AML-193 (cell line): Measurements from ENCODE around the gene MID1.

Experiments used
- DNase-seq, 2 experiments: peaks; one replicate each; lab custom pipeline; 2025; lab: John Stamatoyannopoulos, UW

Gene MID1

DNA sequence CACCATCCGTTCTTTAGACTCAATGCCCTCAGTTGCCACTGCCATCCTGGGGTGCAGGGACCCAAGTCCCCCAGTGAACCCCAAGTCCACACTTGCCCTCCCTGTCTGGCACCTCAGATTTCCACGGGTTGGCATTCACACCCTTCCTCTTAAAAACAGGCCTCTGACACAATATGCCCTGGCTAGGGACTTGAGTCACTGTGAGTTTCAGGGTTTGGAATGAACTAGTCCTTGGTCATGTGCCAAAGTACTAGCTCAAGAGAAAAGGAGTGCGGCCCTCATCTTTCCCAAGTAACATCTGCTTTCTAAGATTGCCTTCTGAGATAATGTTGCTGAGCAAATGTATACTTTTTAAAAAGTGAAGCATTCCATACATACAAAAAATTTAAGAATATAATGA lies 134.0 kb downstream of the MID1 start:
- DNase-seq: no peak

DNA sequence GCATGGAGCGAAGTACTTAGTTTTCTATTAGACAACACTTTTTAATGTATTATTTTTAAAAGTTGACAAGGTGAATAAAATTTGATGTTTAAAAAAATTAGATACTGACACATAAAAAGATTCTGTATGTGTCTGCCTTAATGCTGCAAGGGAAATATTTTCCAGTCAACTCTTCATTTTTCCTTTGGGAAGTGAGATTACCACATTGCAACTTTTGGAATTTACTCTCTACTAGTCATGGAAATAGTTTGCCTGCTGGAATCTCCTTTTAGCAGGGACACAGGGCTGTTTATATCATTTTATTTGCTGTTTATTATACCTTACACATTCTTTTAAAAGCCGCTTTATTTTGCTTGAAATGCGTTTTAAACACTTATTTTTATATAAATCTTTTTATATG lies 135.1 kb downstream of the MID1 start:
- no peak for DNase-seq

DNA sequence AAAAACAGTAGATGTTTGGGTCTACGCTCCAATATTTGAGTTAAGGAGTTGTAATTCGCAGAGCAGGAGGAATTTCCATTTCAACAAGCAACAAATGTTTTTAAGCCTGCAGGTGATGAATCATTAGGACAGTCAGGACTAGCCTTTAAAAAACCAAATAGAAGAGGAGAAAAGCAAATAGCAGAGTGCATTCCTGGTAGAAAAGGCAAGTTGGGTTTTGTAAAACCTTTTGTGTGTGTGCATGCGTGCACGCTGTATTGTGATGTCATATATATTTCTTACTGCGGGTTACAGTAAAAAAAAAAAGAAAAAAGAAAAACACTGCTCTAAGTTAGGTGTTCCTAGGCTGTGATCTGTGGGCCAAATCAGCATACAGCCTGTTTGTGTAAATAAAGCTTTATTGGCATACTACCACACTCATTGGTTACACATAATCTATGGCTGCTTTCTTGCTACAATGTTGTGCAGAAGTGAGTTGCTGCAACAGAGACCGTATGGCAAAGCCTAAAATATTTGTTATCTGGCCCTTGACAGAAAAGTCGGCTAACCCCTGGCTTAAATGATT lies 135.6 kb downstream of the MID1 start:
- DNase-seq: no peak

DNA sequence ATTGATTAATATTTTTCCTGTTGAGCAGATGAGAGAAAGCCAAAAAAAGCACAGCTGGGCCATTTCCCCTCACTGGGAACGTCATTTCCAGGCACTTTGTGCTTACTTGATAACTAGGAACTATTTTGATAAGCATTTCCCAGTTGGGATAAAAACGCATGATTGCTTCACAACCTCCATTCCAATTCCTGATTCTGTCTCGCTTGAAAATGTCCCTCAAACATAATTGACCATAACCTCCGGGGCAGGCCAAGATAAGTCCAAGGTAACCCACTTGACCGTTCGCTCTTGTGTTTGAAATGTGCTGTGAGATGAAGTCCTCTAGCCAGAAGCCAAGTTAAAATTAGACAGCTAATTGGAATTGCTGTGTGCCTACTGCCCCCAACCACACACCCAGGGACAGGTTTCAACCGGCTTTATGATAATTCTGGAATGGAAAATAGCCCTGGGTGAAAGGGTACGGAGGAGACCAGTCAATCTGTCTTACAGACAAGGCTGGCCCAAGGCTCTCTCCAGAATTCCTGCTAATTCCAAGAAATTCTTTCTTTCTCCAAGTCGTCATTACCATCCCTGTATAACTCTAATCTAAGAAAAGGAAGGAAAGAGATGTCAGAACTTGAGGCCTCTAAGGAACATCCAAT lies 137.1 kb downstream of the MID1 start:
- no peak for DNase-seq

DNA sequence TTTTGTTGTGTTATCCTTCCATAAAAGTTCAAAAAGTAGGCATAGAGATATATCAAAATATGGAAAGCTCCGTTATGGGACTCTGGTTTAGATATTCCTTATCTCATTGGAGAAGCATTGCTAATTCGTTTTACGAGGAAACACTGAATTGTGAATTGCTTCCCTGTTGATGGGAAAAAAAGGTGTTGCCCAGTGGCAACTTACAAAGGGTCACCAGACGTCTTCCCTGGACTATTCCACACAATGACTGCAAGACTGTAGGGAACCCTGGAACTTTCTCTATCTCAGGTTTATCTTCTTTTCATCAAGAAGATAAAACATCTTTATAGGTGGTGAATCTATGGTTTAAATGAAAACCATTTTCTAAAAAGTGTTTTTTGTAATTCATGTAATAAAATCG lies 137.7 kb downstream of the MID1 start:
- DNase-seq: no peak

DNA sequence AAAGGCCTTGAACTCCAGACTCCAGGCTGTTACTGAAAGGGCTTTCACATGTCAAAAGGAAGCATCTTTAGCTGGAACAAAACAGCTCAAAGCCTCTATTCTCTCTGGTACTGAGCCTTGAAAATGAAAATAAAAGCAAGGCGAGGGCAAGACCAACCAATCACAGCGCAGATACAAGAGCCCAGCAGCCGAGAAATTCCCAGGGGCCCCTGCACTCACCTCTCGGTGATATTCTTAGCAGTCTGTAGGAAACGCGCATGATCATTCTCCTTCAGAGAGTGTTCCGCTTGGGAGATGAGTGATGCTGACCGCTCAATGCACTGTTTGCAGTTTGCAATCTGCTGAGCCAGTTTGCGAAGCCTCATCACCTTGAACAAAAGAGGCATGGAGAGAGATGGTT lies 138.1 kb downstream of the MID1 start:
- no peak for DNase-seq

DNA sequence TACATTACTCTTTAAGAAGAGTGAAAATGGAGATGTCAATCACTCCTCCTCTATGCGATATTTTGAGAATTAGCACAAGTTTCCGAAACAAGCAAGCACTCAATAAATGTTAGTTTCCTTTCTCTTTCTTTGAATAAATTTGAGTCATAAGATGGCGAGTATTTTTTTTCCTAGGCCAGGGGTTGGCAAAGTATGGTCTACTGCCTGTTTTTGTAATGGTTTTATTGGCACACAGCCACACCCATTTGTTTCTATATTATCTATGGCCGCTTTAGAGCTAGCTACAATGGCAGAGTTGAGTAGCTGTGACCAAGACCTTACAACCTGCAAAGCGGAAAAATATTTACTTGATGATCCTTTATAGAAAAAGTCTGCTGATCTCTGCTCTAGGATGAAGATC lies 139.5 kb downstream of the MID1 start:
- no peak for DNase-seq

DNA sequence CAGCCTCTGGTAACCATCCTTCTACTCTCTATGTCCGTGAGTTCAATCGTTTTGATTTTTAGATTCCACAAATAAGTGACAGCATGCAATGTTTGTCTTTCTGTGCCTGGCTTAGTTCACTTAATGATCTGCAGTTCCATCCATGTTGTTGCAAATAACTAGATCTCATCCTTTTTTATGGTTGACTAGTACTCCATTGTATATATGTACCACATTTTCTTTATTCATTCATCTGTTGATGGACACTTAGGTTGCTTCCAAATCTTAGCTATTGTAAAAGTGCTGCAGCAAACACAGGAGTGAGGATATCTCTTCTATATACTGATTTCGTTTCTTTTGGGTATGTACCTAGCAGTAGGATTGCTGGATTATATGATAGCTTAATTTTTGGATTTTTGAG lies 140.9 kb downstream of the MID1 start:
- DNase-seq: no peak

DNA sequence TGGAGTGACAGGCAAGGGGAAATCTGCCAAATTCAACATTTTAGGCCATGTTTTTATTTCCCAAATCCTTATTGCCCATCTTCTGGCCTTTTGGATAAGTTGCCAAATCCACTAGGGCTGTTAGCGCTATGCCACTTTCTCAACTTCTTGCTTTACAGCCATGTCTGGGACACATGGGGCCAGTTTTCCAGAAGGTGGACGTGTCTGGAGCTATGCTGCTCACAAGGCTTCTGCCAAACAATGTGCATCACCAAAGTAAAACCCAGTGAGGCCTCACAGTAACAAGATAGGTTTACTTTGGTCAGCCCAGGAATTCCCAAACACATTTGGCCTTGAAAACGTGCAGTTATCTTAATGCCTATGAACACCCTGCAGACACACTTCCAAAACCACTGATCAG lies 142.9 kb downstream of the MID1 start:
- no peak for DNase-seq

DNA sequence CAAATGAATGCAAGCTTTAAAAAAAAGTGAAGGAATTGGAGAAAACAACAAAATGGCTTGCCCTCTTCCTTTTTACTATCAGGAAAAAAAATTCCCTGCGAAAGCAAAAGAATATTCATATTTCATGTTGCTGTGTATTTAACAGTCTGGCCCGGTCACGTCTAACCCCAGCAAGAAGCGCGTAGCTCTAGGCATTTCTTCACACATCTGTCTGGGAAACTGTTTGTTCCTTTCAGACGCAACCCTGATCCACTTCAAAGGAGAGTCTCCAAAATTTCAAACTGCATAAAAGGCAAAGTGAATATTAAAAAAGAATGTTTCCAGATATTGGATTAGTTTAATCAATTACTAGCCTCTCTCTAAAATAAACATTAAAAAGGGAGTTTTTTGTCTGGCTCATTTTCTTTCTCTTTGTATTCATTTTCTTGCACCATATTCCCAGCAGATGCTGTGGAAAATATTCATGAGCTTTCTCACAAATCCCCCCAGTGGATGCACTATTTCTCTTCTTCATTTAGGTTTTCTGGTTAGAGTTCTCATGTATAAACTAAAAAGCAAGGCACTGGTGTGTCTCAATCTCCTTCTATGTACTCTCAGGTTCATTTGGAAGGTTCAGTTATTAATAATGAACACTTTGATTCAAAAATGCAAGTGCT lies 145.3 kb downstream of the MID1 start:
- no peak for DNase-seq

DNA sequence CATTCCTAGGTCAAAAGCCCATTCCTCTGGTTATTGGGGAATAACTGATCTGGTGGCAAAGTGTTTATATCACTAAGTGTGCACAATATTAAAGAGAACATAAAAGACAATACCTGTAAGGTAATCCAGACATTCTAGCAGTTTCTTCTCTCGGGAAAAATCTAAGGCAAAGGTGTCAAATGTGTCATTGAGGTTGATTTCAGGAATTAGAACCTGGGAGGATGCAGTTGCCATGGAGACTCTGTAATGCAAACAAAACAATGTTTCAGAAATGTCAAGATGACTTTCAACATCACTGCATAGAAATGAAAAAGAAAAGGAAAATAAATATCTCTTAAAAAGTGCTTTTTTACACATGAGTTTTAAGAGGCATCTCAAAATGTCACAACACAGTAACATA lies 145.9 kb downstream of the MID1 start:
- no peak for DNase-seq

DNA sequence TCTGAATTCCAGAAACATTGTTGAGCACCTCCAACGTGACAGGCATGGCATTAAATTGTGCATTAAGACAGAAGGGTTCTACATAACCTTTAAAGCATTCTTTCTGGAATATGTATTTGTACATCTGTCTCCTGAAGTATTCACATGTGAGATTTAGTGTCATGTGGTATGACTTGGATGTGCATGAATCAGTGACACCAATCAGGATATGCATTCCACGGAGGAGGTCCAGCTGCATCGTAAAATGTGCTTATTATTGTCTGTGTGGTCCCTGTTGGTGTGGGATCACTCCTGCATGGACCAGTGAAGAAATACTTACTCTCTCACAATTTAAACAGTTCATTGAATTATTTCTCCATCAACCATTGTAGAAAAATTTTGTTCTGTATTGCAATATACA lies 149.0 kb downstream of the MID1 start:
- no peak for DNase-seq

DNA sequence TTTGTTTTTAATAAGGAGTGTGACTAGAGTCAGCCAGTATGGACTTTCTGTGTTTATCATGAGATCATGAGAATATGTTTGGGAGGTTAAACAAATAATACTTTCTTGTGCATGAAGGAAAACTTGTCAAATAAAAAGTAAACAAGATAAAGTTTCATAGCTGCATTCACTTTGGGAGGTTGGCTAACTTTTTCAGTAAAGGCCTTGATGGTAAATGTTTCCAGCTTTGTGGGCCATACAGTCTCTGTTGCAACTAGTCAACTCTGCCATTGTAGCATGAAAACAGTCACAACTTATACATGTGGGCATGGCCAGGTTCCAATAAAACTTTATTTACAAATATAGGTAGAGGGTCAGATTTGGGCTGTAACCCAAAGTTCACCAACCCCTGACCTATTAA lies 150.4 kb downstream of the MID1 start:
- no peak for DNase-seq

DNA sequence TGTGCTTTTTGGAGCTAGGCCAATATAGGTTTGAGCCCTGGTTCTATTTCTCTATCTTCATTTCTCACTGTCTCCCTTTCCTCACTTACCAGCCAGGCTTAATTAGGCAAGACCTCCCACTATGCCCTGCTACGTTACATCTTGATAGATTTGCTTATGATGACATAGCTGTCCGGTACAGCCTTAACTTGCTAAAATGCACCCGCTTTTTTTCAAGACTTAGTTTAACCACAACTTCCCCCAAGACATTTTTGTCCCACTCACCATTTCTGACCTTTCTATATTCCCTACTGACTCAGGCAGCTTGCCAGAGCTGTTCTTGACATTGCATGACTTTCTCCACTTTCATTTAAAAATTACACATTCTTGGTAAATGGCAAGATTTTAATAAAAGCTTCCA lies 152.6 kb downstream of the MID1 start:
- peak; percentile 63 to 67 for DNase-seq

DNA sequence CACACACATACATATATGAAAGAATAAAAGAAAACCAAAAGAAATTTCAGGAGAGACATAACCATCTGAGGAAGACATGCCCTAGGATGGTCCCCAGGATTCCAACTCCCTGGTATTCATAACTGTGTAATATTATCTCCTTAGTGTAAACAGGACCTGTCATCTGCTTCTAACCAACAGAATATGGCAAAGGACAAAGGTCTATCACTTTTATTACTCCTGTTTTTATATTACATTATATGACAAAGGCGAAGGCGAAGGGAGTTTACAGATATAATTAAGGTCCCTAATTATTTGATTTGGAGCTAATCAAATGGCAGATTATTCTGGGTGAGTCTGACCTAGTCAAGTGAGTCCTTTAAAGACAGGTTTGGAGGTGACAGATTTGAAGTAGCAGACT lies 155.1 kb downstream of the MID1 start:
- no peak for DNase-seq

DNA sequence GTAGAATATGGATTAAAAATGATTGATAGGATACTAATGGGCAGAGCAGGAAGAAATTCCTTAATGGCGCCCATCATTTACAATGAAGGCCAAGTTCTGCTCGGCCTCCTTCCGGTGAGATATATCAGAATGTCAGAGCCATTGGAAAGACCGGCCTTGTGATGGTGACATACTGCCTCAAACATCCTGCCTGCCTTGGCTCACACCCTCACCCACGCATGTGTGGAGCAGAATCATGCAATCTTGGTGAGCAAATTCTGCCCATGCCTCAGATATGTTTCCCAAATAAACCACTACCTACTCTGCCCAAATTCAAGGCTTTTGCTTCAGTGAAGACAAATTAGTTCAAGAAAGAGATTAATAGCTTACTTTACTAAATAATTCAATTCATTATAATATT lies 163.3 kb downstream of the MID1 start:
- DNase-seq: no peak

DNA sequence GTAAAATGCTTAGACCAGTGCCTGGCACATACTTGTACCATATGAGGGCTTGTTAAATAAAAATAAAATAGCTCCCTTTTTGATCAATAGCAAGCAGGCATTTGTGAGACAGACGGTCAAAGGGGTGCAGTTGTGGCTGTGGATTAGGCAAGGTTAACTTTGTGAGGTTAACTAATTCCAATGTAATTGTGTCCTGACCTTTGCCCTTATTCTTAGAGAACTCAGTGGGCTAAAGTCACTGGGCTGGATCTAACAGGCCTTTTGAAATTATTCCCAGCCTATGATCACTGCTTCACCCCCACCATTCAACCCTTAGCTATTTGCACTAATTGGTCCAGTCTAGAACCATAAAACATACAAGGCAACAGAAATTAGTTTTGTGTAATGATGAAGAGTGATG lies 166.4 kb downstream of the MID1 start:
- no peak for DNase-seq

DNA sequence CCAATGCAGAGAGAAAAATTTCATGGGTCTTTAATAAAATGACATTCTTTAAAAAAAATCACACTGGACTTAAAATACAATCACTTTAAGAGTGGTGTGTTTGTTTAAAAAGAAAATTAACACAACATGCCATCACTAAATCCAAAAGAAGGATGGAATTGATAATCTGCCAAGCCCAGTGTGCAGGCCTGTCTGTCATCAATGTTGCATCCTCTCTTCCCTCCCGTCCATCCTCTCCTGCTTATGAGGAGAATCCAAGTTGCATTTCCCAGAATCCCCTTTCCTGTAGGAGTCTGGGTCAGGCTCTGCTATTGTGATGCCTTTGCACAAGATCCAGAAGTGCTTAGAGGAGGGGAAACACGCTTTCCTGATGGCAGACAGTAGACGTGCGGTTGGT lies 169.4 kb downstream of the MID1 start:
- DNase-seq: no peak

DNA sequence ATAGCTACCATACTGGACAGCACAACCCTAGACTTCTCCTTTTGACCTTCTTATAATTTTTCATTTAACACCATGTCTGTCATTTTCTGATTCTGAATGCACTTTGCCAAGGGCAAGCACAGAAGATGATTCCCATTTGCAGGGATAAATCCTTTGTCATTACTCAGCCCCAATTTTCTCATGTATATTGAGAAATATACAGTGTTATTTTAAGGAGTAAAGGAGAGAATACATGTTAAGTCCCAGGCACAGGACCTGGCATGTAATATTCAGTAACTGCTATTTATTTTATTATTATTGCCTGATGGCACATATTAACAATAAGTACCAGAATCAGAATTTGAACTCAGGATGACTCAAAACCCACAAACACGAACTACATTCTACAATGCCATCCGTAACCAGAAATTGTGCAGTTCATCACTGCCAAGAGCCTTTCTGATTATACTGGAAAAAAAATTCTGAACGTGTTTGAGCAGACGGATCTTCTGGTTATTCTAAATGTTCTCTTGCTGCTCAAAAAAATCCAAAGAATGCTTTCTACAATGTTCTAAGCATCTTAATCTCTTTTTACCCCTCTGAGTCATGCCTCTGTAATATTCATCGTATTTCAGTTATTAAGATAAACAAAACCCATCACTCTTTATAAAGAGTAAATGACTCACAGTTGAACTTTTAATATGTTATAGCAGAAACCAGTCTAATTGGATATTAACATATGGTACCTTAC lies 170.0 kb downstream of the MID1 start:
- no peak for DNase-seq

DNA sequence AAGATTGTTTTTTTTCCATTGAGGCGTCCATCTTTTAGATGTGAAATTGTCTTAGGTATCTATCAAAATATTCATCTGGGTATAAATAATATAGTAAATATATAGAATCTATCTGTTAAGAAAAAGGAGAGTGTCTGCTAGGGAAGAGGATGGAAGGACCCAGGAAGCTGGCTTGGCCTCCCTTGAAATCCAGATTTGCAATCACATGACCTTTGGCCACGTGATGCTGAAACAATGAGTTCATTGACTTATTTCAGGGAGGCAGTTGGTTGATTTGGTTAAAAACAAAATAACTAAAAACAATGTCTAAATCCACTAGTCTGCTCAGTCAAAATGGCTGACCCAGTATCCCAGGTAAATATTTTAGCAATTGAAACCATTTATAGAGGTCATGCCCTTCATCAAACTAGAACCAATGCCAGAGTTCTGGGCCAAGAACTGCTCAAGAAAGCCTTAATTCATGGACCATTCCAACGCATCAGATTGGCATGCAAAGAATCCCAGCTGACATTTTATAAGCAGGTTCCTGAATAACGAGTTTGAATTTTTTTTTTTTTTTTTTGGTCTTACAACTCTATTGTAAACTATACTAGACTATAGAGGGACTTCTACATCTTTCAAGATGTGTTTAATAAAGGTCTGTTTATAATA lies 172.7 kb downstream of the MID1 start:
- DNase-seq: no peak

DNA sequence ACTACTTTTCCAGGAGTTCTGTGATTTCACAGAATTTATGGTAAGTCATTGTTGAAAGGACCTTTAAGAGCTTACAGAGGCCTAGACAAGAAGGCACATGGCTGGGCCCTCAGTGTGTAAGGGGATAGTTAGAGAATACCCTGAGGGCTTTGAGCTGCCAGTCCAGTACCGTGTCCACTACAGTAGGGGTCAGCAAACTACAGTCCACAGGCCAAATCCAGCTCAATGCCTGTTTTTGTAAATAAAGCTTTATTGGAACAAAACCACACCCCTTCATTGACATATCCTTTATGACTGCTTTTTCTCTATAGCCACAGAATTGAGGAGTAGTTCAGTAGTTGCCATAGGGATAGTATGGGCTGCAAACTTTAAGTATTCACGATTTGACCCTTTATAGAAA lies 176.2 kb downstream of the MID1 start:
- DNase-seq: no peak

DNA sequence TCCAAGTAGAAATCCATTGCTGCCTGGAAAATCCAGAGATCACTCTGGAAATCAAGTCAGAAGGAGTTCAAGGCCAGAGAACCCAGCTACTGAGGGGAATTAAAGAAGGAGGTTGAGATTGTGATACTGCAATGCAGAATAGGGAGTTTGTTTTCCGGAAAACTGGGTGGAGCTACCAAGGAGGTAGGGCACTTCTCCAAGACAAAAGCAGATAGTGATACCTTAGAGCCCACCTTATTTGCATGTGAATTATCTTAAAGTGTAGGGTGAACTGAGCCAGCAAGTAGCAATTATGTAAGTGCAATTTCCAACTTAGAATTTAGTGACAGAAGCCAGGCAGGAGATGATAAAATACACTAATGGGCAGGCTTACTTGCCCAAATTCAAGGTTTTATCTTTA lies 178.9 kb downstream of the MID1 start:
- DNase-seq: no peak
